ENCODE results near the gene PARP6. TPM values are rescaled to one million over a fixed set of nuclear protein-coding genes. Genes with fewer than 3 reads are reported as not detected.

PARP6 gene
- total and polyA plus RNA-seq, 2 of the 8 experiments (the other 6 are each of a cell fraction or from before 2014, with no cell fraction given) = 39.8 to 45.3 TPM

DNA sequence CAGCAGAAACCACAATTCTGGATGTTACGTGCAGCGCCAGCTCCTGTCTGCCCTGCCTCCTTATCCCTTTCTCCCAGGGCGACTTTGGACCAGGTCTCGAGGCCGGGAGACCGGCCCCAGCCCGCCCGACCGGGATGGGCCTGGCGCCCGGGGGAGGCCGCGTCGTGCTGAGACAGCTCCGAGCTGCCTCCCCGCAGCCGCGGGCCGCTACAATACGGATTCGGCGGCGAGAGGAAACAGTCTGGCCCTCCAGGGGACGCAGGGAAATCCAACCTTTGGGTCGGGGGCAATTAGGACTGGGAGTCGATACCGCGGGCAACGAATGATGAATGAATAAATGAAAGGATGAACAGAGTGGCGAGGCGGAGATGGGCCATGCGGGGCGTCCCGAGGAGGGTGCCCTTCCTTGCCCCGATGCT lies 75.3 kb downstream of the PARP6 start:
- H4K20me1 ChIP-seq (replicated peaks in 1 of 2; ENCODE audit: control insufficient read depth in 1 of 2, insufficient read depth in 2 of 2, low read length in 2 of 2) = peaks cover 16 to 19% of the 10 kb centered on the region in 2 experiments
- no peak overlapping the region for H2BK12ac ChIP-seq (ENCODE audit: low read depth, low read length)
- H2BK20ac ChIP-seq (ENCODE audit: low read length) = no peak overlapping the region
- H3K4me1 ChIP-seq (replicated peaks in 1 of 4; ENCODE audit: control insufficient read depth in 3 of 4, insufficient read depth in 4 of 4, low read length in 3 of 4) = peaks cover 2 to 8% (median 4%) of the 10 kb centered on the region in 4 experiments; a peak in 6 of 7 replicates
- H2BK15ac ChIP-seq (ENCODE audit: low read length) = no peak overlapping the region
- TF ChIP-seq RXRA (IDR thresholded peaks at IDR 0.05; ENCODE audit: insufficient read depth, low read depth, low read length) (no peak), ASH2L (IDR thresholded peaks at IDR 0.05; ENCODE audit: low read length) (peak; percentile 58), EZH2 (IDR thresholded peaks at IDR 0.05; ENCODE audit: low read depth, low read length, severe bottlenecking) (peak; percentile 31), SUZ12 (IDR thresholded peaks at IDR 0.05; ENCODE audit: low read length) (peak; percentile 63; the same call in 1 of the 2 replicates), CBX5 (IDR thresholded peaks at IDR 0.05; ENCODE audit: low read depth, low read length) (no peak)
- no peak overlapping the region for H2AK5ac ChIP-seq (ENCODE audit: low read depth, low read length)
- H3K4me2 ChIP-seq (ENCODE audit: insufficient read depth in 1 of 2, low read depth in 2 of 2, low read length in 2 of 2) = peak overlapping the region; percentile 85 to 89
- peaks cover 23 to 32% (median 29%) of the 10 kb centered on the region in 4 experiments for H3K36me3 ChIP-seq (ENCODE audit: control insufficient read depth in 2 of 4, insufficient read depth in 4 of 4, low read length in 3 of 4)
- H4K8ac ChIP-seq (ENCODE audit: extremely low read depth, insufficient read depth, low read length) = peak overlapping the region; percentile 22; the same call in 1 of the 2 replicates
- H4K91ac ChIP-seq (replicated peaks; ENCODE audit: insufficient read length, low read length) = no peak overlapping the region
- no peak overlapping the region for H2BK5ac ChIP-seq (ENCODE audit: low read depth, low read length)
- ChIA-PET CTCF (ENCODE audit: partially characterized antibody) (interaction anchor here (1.6 to 1.8 kb wide), 3 partner anchors 33 to 39 kb away, joined by 3 to 5 read pairs (median 4); no protein-coding TSS in a partner anchor), POLR2A (ENCODE audit: partially characterized antibody) (interaction anchor here (1.0 to 4.4 kb wide), 9 partner anchors 10 to 337 kb away, joined by 3 to 33 read pairs (median 5); partner anchors contain the start of gene PKM)
- H3K27me3 ChIP-seq (replicated peaks in 1 of 4; ENCODE audit: control insufficient read depth in 3 of 4, extremely low read depth in 1 of 4, insufficient read depth in 3 of 4, low read length in 3 of 4) = peaks cover 7 to 21% (median 17%) of the 10 kb centered on the region in 4 experiments; a peak in 6 of 7 replicates
- H3K9me3 ChIP-seq (ENCODE audit: insufficient read depth in 2 of 2, low read depth in 1 of 2, low read length in 1 of 2) = no peaks in the 10 kb centered on the region
- H2BK120ac ChIP-seq (replicated peaks; ENCODE audit: low read depth, low read length) = no peak overlapping the region
- DNase-seq (ENCODE audit: low read depth in 1 of 2, low spot score in 2 of 2) (peak in 1 of 2 experiments; percentile 69), FAIRE-seq (no peak)
- 3% methylated on average over 35 of the region's 35 CpGs; no CpG with 5 or more reads in 1 of the 2 experiments for WGBS, 2 experiments (ENCODE audit: extremely low coverage in 1 of 2, insufficient coverage in 1 of 2, insufficient read length in 1 of 2, insufficient replicate concordance in 2 of 2, low coverage in 1 of 2, low lambda C conversion rate in 2 of 2, missing lambda C conversion rate in 1 of 2)
- H3K4me3 ChIP-seq (ENCODE audit: extremely low read depth in 1 of 4, insufficient read depth in 2 of 4, low read depth in 3 of 4, low read length in 4 of 4) = peak overlapping the region; percentile 49 to 74 (median 59)
- H3K23ac ChIP-seq (ENCODE audit: insufficient read length) = no peak overlapping the region
- H3K9ac ChIP-seq (replicated peaks in 1 of 4; ENCODE audit: extremely low read depth in 1 of 4, low read depth in 3 of 4, low read length in 3 of 4) = no peak overlapping the region
- no peak overlapping the region for H4K5ac ChIP-seq (ENCODE audit: insufficient read length, low read depth, low read length)
- no peak overlapping the region for H3K4ac ChIP-seq (replicated peaks; ENCODE audit: insufficient read length, low read depth, low read length)
- no peaks in the 10 kb centered on the region for H3K79me2 ChIP-seq (ENCODE audit: control insufficient read depth in 1 of 2, insufficient read depth in 2 of 2, low read length in 2 of 2)
- no peaks in the 10 kb centered on the region for H3K79me1 ChIP-seq (ENCODE audit: low read depth, low read length)
- no peak overlapping the region for H3K14ac ChIP-seq (ENCODE audit: insufficient read length)
- no peak overlapping the region for H3K56ac ChIP-seq (replicated peaks; ENCODE audit: insufficient read length, low read depth, low read length)
- peak overlapping the region; percentile 0; the same call in 1 of the 2 replicates for H2AFZ ChIP-seq (ENCODE audit: low read length)
- no peak overlapping the region for H3K27ac ChIP-seq (ENCODE audit: low read depth, low read length)
- H3K23me2 ChIP-seq (ENCODE audit: low read depth, low read length) = peaks cover 9% of the 10 kb centered on the region
- 0 out of 2 replicates have a peak overlapping the region, but pooled peaks have one; percentile 9 for H3K18ac ChIP-seq (ENCODE audit: extremely low read depth, low read length)

Measured in H1 (cell line).